Inflammatory macrophage treated with lipopolysaccharide for 4 hours (primary cell): ENCODE data around the gene PRKN.
"Not testable (repeated sequence)": the region's sequence is repeated elsewhere in the genome, so short reads cannot be mapped to it uniquely, and the experiment has no call there.

Experiments used
- DNase-seq: peaks from one replicate; pipeline ENCODE4 v3.0.0-alpha.2; 2020

PRKN gene

GRCh38 chr6:161882196-161882765, 845.3 kb downstream of the PRKN start:
- no peak for DNase-seq

- no peak for DNase-seq
Measured at GRCh38 chr6:161880056-161880455, 847.5 kb downstream of the PRKN start.

DNA sequence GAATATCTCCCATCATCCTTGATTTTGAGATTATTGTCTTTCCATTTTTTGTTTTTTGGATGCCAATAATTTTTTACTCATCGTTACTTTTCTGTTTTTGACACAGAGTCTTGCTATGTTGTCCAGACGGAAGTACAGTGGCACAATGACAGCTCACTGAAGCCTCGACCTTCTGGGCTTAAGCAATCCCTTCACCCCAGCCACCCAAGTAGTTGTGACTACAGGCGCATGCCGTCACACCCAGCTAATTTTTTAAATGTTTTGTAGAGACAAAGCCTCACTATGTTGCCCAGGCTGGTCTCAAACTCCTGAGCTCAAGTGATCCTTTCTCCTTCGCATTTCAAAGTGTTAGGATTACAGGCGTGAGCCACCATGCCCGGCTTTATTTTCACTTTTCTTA, 851.3 kb downstream of the PRKN start:
- no peak for DNase-seq

DNA sequence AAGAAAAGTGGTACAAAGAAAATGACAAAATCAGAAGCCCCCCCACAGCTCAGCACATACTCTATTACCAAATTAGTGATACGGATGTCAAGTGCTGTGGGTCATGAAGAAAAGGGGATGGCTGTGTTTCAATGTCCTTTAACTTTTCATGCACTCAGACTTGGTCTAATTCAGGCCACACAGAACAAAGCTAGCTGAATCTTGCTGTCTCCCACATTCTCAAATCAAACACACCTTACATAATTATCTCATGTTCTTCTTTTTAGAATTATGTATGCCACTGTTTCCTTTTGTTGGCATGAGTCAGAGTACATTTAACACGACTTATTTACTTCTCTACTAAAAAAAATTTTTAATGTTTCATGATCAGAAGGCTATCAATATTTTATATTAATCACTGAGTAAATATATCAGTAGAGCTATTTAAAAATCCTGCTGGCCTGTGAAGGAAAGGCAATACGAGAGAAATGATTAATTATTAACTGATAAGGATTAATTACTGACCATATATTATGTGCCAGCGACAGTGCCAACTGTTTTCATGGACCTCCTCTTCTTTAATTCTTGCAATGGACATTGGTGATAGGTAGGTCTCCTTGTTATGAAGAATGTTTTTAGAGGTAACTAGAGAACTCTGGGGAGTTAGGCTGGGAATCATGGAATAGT, 857.2 kb downstream of the PRKN start:
- no peak for DNase-seq

DNA sequence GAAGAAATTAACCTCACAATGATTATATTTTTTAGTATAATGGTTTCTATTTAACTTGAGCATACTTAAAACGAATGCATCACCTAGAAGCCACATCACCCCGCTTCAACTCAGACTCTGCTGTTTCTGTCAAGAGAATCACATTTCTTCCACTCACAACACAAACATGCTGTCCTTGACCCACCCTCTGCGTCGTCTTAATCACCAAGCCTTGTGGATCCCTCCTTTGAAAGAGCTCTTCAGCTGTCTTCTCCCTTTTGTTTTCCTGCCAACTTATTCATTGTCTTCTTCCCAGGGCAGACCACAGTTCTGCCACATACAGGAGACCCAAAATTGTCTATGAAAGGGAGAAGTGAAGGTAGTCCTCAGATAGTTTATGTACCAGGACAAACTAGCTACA, 858.1 kb downstream of the PRKN start:
- no peak for DNase-seq

- no peak for DNase-seq
Measured at GRCh38 chr6:161866570-161866969, 861.0 kb downstream of the PRKN start.

- not testable (repeated sequence) for DNase-seq
Measured at GRCh38 chr6:161861061-161861460, 866.5 kb downstream of the PRKN start.

DNA sequence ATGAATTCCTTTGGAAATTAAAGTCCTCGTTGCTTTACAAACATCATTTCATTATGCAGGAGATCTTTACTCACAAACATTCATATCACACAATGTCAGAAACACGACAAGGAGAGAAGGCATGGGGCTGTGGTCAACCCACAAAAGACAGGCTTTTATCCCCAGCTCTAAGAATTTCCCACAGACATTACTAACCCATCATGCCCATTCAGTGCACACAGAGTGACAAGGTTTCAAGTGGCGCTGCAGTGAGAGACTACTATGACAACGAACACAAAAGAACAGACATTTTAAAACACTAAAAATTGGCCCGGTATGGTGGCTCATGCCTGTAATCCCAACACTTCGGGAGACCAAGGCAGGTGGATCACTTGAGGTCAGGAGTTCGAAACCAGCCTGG, 873.9 kb downstream of the PRKN start:
- DNase-seq = no peak

GRCh38 chr6:161851486-161851885, 876.1 kb downstream of the PRKN start:
- not testable (repeated sequence) for DNase-seq

GRCh38 chr6:161850562-161850961, 877.0 kb downstream of the PRKN start:
- no peak for DNase-seq

- no peak for DNase-seq
Measured at GRCh38 chr6:161847628-161848027, 879.9 kb downstream of the PRKN start.

DNA sequence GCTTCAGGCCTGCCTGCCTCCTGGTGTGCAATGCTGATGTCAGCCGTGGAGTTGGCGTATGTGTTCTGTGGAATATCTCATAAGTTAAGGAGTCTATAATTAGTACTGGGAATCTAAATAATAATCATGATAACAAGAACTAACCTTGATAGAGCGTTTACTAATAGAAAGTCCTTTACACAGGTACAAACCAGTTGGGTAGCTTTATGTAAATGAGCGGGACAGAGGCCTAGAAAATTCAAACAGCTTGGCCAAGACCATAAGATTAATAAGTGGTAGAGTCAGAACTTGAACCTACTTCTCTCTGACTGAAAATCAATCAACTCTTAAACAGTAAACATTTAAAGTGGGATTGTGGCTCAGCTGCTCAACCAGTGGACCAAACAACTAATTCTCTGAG, 882.8 kb downstream of the PRKN start:
- DNase-seq = no peak

GRCh38 chr6:161843066-161843465, 884.5 kb downstream of the PRKN start:
- no peak for DNase-seq

- DNase-seq = no peak
Measured at GRCh38 chr6:161840380-161840779, 887.2 kb downstream of the PRKN start.

- no peak for DNase-seq
Measured at GRCh38 chr6:161838306-161839035, 889.1 kb downstream of the PRKN start.

GRCh38 chr6:161837854-161838253, 889.7 kb downstream of the PRKN start:
- DNase-seq = no peak

DNA sequence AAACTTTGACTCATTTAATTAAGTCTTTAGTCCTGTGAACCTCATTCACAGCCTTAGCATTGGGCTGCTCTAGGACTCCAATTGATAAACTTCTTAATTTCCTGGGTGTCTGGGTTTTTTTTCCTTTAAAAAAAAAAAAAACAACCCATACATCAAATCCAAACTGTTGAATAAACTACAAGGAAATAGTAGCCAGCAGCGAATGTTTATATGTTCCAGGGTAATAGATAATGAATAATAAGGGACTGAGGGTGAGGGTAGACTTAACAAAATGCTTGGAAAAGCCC, 890.2 kb downstream of the PRKN start:
- DNase-seq = no peak

DNA sequence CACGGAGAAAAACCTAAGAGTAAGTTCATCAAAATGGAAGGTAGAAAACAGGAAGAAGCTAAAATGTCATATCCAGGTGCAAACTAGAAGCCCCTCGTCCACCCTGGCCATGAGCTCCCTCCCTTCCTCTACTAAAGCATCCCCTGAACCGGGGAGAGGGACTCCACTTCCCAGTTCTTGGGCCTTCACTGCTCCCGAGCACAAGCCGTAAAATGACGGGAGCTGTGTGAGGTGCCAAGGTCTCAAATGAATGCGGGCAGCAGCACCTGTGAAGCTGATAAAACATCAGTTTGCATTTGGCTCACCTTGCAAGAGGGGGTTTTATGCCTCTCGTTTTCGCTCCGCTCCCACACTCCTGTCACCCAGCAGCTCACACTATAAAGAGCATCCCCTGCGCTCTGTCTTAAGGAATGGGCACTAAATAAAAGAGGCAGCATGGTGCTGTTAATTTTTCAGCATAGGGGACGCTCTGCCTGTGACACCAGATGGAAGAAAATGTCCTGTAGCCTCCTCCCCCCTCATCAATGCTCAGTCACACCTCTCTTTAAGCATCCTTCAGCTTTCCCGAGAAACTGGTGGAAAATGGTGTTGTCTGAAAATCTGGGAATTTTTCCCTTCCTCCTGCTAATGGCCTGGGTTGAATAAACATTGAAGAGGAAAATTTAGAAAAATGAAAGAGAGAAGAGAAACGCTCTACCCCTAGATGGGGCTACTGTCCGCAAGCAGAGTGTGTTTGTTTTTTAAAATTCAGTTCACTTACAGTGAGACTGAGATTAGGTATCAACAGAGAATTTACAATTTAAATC, 890.7 kb downstream of the PRKN start:
- no peak for DNase-seq

GRCh38 chr6:161835500-161836215, 891.9 kb downstream of the PRKN start:
- DNase-seq = no peak

DNA sequence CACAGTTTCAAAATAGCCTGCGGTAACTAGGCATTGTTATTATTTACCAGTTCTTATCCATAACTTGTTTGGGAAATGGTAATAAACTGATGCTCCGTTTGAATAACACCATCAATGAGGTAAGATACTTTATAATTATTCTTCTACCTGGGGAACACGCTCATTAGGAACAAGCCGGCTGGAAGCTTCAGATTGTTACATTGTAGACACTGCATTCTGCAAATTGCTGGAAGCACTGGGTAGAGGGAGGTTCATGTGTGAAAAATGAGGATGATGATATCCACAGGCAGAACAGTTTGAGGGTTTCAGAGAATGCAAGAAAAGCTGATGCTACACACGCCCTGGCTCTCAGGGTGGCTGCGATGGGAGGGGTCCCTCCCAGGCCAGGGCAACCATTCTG, 893.1 kb downstream of the PRKN start:
- no peak for DNase-seq

GRCh38 chr6:161833099-161833860, 894.3 kb downstream of the PRKN start:
- no peak for DNase-seq

GRCh38 chr6:161832622-161833021, 894.9 kb downstream of the PRKN start:
- DNase-seq = no peak
